ENCODE data around the gene LIPT2.
"Not testable (repeated sequence)": the region's sequence is repeated elsewhere in the genome, so short reads cannot be mapped to it uniquely, and the experiment has no call there.

LIPT2 gene

DNA sequence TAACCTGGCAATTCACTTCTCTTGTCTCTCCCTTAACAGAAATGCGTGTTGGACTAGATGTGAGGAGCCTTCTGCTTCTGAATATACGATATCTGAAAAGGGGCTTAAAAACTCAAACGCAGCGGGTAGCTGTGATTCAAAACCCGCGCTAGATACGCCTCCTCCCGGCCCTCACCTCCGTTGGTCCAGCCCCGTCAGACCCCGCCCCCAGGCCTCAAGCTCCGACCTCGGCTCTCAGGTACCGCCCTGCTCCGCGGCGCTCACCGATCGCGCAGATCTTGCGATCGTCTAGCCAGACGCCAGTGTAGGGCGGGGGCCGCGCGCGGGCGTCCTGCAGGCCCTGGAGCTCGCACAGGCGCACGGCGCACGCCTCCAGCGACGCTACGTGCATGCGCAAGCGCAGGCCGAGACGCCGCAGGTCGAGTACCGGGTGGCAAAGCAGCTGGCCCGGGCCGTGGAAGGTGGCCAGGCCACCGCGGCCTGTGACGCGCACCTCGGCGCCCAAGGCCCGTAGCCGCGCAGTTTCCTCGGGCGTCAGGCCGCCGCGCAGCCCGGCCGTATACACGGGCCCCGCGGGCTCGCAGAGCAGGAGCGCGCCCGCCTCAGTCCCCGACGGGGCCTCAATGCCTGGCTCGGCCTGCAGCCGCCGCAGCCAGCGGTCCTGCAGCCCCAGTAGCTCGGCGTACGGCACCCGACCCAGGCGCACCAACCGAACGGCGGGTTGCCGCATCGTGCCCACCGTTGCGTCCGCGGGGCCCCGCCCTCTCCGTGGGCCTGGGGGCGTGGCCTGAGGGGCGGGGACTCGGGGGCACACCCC, at the start of gene LIPT2:
Gene LIPT2 (minus strand): TSS at position 751 of the 817 bp plus-strand sequence. CDS start 21 bp downstream, at position 730.
- peak; percentile 96 for DNase-seq (ENCODE audit: low read depth)

DNA sequence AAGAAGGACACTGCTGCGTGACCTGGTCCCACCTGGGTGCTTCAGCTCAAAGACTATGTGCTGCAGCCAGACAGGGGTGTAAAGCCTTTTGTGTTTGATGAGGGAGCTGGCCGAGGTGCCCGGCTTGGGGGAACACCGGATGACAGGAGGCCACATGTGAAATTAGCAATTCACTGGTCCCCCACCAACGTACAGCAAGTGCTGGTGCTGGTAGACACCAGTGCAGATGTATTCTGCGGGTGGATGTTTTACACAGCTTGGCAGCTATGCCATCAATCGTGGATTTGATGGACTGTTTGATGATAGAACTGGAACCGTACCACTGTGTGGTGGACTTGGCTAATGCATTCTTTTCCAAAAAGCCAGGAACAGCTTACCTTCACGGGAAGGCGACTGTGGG, 47.9 kb upstream of the LIPT2 start:
- DNase-seq (ENCODE audit: low read depth): no peak

DNA sequence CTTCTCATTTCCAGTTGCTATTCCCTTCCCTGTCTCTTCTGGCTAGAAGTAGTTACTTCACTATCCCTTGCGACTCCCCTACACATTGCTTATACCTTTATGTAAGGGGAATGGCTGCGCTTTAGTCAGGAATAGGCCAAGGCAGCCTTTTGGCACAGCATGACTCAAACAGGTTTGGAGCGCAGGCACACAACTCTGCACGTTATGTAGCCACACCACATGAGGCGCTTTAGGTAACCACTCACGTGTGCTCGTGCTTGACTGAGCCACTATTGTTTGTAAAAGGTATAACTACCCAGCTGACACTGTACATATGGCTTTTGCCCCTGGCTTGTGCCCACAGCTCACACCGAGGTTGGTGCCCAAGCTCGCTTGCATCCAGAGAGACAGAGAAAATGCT, 46.7 kb upstream of the LIPT2 start:
- no peak for DNase-seq (ENCODE audit: low read depth)

GRCh38 chr11:74538680-74539079, 45.2 kb upstream of the LIPT2 start:
- DNase-seq (ENCODE audit: low read depth): no peak

- no peak for DNase-seq (ENCODE audit: low read depth)
These were observed 42.0 kb upstream of the LIPT2 start for GRCh38 chr11:74535371-74536160.

DNA sequence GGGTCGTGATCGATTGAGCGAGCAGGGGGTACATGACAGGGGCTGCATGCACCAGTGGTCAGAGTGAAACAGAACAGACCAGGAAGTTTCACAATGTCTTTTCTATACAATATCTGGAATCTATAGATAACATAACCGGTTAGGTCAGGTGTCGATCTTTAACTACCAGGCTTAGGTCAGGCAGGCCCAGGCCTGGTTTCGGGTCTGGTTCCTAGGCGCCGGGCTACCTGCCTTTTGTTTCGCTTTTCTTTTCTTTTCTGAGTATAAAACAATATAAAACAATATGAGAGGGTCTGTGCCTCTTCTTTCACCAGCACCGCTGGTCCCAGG, 41.4 kb upstream of the LIPT2 start:
- DNase-seq (ENCODE audit: low read depth): not testable (repeated sequence)

DNA sequence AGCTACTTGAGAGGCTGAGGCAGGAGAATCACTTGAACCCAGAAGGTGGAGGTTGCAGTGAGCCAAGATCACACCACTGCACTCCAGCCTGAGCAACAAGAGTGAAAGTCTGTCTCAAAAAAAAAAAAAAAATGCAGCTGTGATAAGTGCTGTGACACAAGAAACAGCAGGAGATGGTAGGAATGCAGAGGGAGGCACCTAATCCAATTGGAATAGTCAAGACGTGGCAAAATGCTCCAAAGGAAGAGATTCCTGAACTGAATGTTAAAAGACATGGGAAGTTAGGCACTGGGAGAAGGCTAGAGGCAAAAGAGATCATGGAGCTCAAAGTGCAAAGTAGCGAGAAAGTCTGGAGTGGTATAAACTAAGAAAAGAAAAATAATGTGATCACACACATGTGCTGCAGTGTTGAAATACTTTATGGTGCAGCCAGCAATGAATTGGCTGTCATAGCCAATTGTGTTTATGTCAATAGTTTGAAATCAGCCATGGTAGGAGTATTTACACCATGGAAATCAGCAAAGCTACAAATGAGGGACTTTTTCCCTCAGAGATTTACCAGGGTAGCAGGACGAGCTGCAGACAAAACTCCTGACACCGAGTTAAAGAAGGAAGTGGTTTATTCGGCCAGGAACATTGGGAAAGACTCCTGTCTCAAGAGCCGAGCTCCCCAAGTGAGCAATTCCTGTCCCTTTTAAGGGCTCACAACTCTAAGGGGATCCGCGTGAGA, 40.9 kb upstream of the LIPT2 start:
- no peak for DNase-seq (ENCODE audit: low read depth)

DNA sequence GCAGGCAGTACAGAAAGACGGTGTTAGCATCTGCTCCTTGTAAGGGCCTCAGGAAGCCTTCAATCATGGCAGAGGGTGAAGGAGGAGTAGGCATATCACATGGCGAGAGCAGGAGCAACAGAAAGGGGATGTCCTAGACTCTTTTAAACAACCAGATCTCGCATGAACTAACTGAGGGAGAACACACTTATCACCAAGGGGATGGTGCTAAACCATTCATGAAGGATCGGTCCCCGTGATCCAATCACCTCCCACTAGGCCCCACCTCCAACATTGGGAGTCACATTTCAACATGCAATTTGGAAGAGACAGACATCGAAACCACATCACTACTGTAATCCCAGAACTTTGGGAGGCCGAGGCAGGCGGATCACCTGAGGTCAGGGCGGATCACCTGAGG, 39.9 kb upstream of the LIPT2 start:
- DNase-seq (ENCODE audit: low read depth): no peak

- DNase-seq (ENCODE audit: low read depth): no peak
These were observed 39.1 kb upstream of the LIPT2 start for GRCh38 chr11:74532501-74533246.

DNA sequence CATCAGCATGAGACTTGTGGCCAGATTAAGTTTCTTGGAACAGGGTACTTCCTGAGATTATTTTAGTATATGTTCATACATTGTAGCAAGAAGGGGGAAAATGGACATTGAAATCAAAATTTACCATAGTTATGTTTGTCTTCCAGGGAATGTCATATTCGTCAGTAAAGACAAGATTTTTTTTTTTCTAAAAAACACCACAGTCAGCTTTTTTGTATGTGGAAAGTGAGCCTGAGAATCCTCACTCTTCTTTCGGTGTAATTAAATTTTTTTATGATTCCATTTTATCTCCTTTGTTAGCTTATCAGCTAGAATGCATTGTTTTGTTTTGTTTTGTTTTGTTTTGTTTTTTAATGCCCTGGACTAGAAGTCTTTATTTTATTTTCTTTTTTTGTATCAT, 31.5 kb upstream of the LIPT2 start:
- no peak for DNase-seq (ENCODE audit: low read depth)

DNA sequence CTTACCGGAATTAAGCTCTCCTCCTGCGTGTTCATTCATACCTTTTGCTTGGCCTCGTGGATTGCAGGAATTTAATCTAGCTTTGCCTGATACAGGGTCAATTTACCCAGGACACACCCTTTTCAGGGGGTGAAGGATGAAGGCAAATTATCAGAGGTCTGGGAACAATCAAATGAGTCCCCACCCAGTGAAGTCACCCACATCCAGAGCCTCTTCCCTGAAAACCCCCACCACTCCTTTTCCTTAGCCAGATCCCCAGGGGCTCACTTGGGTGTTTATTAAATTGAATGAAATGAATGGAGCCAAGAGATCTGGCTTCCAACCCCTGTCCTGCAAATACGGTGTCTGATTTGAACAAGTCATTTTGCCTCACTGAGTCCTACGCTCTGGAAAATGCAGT, 31.0 kb upstream of the LIPT2 start:
- no peak for DNase-seq (ENCODE audit: low read depth)

DNA sequence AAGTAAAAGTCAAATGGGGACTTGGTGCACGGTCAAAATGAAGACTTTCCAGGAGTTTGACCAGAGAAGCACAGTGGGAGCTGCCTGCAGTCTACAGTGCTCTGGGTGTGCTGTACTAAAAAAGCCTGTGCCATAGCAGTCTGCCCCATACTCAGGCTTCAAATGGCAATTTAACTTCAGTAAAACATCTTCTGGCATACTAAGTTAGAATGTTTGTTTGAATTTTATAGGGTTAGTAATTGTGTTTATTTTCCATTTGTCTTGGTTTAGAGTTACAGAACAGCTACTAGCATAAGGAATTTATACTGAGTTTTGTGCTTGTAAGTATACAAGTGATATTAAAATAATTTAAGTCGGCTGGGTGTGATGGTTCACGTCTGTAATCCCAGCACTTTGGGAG, 29.3 kb upstream of the LIPT2 start:
- DNase-seq (ENCODE audit: low read depth): no peak

GRCh38 chr11:74521666-74522252, 28.2 kb upstream of the LIPT2 start:
- no peak for DNase-seq (ENCODE audit: low read depth)

DNA sequence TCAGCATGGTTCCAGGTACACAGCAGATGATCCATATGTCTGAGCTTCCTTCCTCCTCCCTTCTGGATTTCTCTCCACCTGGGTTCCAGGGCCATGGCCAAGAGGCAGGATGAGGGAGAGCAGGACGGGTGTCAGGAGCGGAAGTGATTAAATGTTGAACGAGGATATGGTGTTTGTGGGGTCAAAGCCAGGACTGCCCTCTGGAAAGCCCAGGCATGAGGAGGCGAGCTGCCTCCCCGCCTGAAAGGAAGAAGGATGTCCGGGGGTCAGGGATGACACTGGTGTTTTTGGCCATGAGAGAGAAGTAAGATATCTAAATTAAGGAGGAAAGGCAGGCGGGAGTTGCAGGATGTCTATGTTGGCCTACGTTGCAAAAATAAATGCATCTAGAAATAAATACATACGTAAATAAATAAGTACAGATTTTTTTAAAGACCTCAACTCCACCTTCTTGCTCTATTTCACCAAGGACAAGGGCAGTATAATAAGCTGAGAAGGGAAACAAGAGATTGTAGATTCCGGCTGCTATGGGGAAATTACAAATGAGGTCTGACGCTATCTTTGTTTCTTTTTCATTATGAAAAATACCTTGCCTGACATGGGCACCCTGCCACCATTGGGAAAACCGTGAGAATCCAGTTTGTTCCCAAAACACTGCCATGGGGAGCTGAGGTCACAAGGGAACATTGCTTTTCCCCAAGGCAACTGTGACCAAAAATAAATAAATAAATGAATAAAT, 27.6 kb upstream of the LIPT2 start:
- DNase-seq (ENCODE audit: low read depth): no peak

DNA sequence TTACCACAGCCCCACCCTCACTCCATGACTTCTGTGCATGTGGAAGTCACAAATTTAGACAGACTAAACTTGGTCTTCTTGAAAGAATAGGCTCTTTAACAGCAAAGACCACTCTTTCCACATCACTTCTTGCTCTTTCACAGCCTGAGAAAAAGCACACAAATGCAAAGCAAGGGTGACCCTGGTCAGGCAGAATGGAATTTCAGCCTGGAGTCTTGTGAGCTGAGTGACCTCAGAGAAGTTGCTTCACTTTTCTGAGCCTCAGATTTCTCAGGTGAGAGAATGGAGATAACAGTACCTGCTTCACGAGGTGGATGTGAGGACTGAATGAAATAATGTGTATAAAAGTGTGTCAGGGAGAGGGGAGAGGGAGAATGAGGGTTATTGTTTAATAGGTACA, 26.8 kb upstream of the LIPT2 start:
- DNase-seq (ENCODE audit: low read depth): no peak

GRCh38 chr11:74519710-74520109, 26.2 kb upstream of the LIPT2 start:
- no peak for DNase-seq (ENCODE audit: low read depth)

DNA sequence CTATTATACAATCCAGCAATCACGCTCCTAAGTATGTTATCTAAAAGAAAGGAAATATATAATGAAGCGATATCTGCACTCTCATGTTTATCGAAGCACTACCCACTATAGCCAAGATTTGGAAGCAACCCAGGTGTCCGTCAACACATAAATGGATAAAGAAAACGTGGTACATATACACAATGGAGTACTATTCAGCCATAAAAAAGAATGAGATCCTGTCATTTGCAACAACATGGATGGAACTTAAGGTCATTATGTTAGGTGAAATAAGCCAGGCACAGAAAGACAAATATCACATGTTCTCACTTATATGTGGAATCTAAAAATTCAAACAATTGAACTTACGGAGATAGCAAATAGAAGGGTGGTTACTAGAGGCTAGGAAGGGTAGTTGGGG, 24.1 kb upstream of the LIPT2 start:
- DNase-seq (ENCODE audit: low read depth): not testable (repeated sequence)

GRCh38 chr11:74507582-74507981, 14.1 kb upstream of the LIPT2 start:
- no peak for DNase-seq (ENCODE audit: low read depth)

DNA sequence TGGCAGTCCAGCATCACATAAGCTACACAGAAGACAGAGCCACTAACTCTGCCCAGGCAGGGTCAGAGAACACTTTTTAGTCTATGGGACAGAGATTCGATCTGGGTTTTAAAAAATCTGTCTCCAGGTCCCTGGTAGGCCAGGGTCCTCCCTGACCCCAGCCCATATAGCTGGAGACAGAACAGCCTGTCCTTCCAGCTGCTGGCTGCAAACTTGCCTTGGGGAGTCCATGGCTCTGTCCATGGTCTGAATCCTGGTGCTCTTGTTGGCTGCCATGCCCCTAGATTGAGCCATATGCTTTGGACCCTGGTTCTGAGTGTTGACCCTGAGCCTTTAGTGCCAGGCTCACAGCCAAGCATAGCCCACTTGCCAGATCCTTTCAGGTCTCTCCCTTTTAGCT, 13.3 kb upstream of the LIPT2 start:
- no peak for DNase-seq (ENCODE audit: low read depth)

GRCh38 chr11:74505911-74506310, 12.4 kb upstream of the LIPT2 start:
- no peak for DNase-seq (ENCODE audit: low read depth)

GRCh38 chr11:74504100-74504691, 10.7 kb upstream of the LIPT2 start:
- no peak for DNase-seq (ENCODE audit: low read depth)
